H1 (cell line): ENCODE results near the gene PLD5. TPM values are rescaled to one million over a fixed set of nuclear protein-coding genes. Genes with fewer than 3 reads are reported as not detected.

ENCODE experiments used
- CTCF ChIA-PET: fragments of 300-600 bp; sonication (Branson Sonifier 250); formaldehyde crosslinking; loops from one replicate; lab custom pipeline; 2021; ENCODE audit not compliant: partially characterized antibody; lab: Charles Lee
- POLR2A ChIA-PET: fragments of 300-600 bp; sonication (Branson Sonifier 250); formaldehyde crosslinking; loops from one replicate; lab custom pipeline; 2021; ENCODE audit warnings: inconsistent platforms; ENCODE audit not compliant: partially characterized antibody; lab: Charles Lee
- DNase-seq, 2 experiments: peaks; one replicate each; pipeline versions ENCODE4 v3.0.0 to v3.0.0-alpha.2; 2010 to 2022; ENCODE audit warnings: low spot score in 2 of 2, low read depth in 1 of 2, mixed read lengths in 1 of 2
- FAIRE-seq: peaks from 2 replicates; lab custom pipeline; 2011; peaks lifted over from hg19 to GRCh38; lab: Jason Lieb, UNC
- H2AFZ ChIP-seq: 2 replicates; pipeline ENCODE4 v1.8.1; 2012; ENCODE audit warnings: low read length, inconsistent platforms
- H2AK5ac ChIP-seq: 2 replicates; pipeline ENCODE4 v1.6.1; 2013; ENCODE audit warnings: low read depth, low read length
- H2BK120ac ChIP-seq: replicated peaks from 2 replicates; pipeline ENCODE3; 2013; ENCODE audit warnings: low read depth, low read length, inconsistent platforms
- H2BK12ac ChIP-seq: 2 replicates; pipeline ENCODE4 v1.6.1; 2013; ENCODE audit warnings: low read depth, low read length
- H2BK15ac ChIP-seq: 2 replicates; pipeline ENCODE4 v1.6.1; 2013; ENCODE audit warnings: low read length
- H2BK20ac ChIP-seq: 2 replicates; pipeline ENCODE4 v1.6.1; 2013; ENCODE audit warnings: low read length
- H2BK5ac ChIP-seq: 2 replicates; pipeline ENCODE4 v1.6.1; 2013; ENCODE audit warnings: low read depth, low read length
- H3K14ac ChIP-seq: 2 replicates; pipeline ENCODE4 v1.6.1; 2013; ENCODE audit warnings: inconsistent platforms; ENCODE audit not compliant: insufficient read length
- H3K18ac ChIP-seq: 2 replicates; pipeline ENCODE4 v1.6.1; 2013; ENCODE audit warnings: low read length; ENCODE audit errors: extremely low read depth
- H3K23ac ChIP-seq: 2 replicates; pipeline ENCODE4 v1.6.1; 2013; ENCODE audit warnings: inconsistent platforms; ENCODE audit not compliant: insufficient read length
- H3K23me2 ChIP-seq: 2 replicates; pipeline ENCODE4 v1.6.1; 2013; ENCODE audit warnings: low read depth, low read length
- H3K27ac ChIP-seq: 2 replicates; pipeline ENCODE4 v1.6.1; 2011; ENCODE audit warnings: low read depth, low read length, inconsistent platforms
- H3K27me3 ChIP-seq, 4 experiments: replicated peaks in 1 of 4; 1 replicate in 1 of 4; 2 replicates in 3 of 4; pipeline versions ENCODE4 v1.6.1 to v1.8.1; 2011 to 2013; ENCODE audit warnings: low read length in 3 of 4, mild to moderate bottlenecking in 3 of 4, inconsistent platforms in 2 of 4, mixed read lengths in 2 of 4, moderate library complexity in 1 of 4; ENCODE audit not compliant: control insufficient read depth in 3 of 4, insufficient read depth in 3 of 4; ENCODE audit errors: extremely low read depth in 1 of 4
- H3K36me3 ChIP-seq, 4 experiments: 2 replicates each; pipeline versions ENCODE4 v1.6.1 to v1.8.1; 2011 to 2013; ENCODE audit warnings: mild to moderate bottlenecking in 4 of 4, low read length in 3 of 4, moderate library complexity in 2 of 4, control low read depth in 1 of 4, inconsistent platforms in 1 of 4; ENCODE audit not compliant: insufficient read depth in 4 of 4, control insufficient read depth in 2 of 4
- H3K4ac ChIP-seq: replicated peaks from 2 replicates; pipeline ENCODE3; 2013; ENCODE audit warnings: low read length, low read depth, mixed read lengths, inconsistent platforms; ENCODE audit not compliant: insufficient read length
- H3K4me1 ChIP-seq, 4 experiments: replicated peaks in 1 of 4; 1 replicate in 1 of 4; 2 replicates in 3 of 4; pipeline versions ENCODE4 v1.6.1 to v1.8.1; 2011 to 2013; ENCODE audit warnings: low read length in 3 of 4, inconsistent platforms in 2 of 4, mixed read lengths in 1 of 4; ENCODE audit not compliant: insufficient read depth in 4 of 4, control insufficient read depth in 3 of 4
- H3K4me2 ChIP-seq, 2 experiments: 2 replicates each; pipeline versions ENCODE4 v1.6.1 to v1.8.1; 2011 to 2013; ENCODE audit warnings: low read depth in 2 of 2, low read length in 2 of 2, control low read depth in 1 of 2, inconsistent platforms in 1 of 2, mild to moderate bottlenecking in 1 of 2; ENCODE audit not compliant: insufficient read depth in 1 of 2
- H3K4me3 ChIP-seq, 4 experiments: fragments of 200-600, 300-600 bp in 1 of 4; sonication (generic), shearing (Covaris generic), sonication (Bioruptor Twin) in 1 of 4; 2 replicates each; pipeline versions ENCODE4 v1.5.1 to v1.8.1; 2011 to 2016; ENCODE audit warnings: low read length in 4 of 4, low read depth in 3 of 4, control low read depth in 2 of 4, inconsistent platforms in 2 of 4, mild to moderate bottlenecking in 2 of 4, mixed read lengths in 1 of 4, moderate library complexity in 1 of 4; ENCODE audit not compliant: insufficient read depth in 2 of 4; ENCODE audit errors: extremely low read depth in 1 of 4
- H3K56ac ChIP-seq: replicated peaks from 2 replicates; pipeline ENCODE3; 2013; ENCODE audit warnings: low read depth, mild to moderate bottlenecking, mixed read lengths, low read length, inconsistent platforms; ENCODE audit not compliant: insufficient read length
- H3K79me1 ChIP-seq: 2 replicates; pipeline ENCODE4 v1.6.1; 2013; ENCODE audit warnings: low read depth, low read length, control low read depth
- H3K79me2 ChIP-seq, 2 experiments: 2 replicates each; pipeline versions ENCODE4 v1.6.1 to v1.8.1; 2012 to 2013; ENCODE audit warnings: low read length in 2 of 2, mild to moderate bottlenecking in 2 of 2, inconsistent platforms in 1 of 2; ENCODE audit not compliant: insufficient read depth in 2 of 2, control insufficient read depth in 1 of 2
- H3K9ac ChIP-seq, 4 experiments: replicated peaks in 1 of 4; 1 replicate in 1 of 4; 2 replicates in 3 of 4; pipeline versions ENCODE4 v1.6.1 to v1.8.1; 2011 to 2013; ENCODE audit warnings: low read depth in 3 of 4, low read length in 3 of 4, control low read depth in 2 of 4, mild to moderate bottlenecking in 2 of 4, moderate library complexity in 2 of 4, inconsistent platforms in 1 of 4; ENCODE audit errors: extremely low read depth in 1 of 4
- H3K9me3 ChIP-seq, 2 experiments: 2 replicates each; pipeline versions ENCODE4 v1.6.1 to v1.8.1; 2012 to 2013; ENCODE audit warnings: mild to moderate bottlenecking in 2 of 2, moderate library complexity in 2 of 2, control low read depth in 1 of 2, inconsistent platforms in 1 of 2, low read depth in 1 of 2, low read length in 1 of 2, mixed read lengths in 1 of 2; ENCODE audit not compliant: insufficient read depth in 2 of 2
- H4K20me1 ChIP-seq, 2 experiments: replicated peaks in 1 of 2; 2 replicates each; pipeline versions ENCODE3 to v1.8.1; 2011 to 2013; ENCODE audit warnings: inconsistent platforms in 2 of 2, low read length in 2 of 2, mild to moderate bottlenecking in 1 of 2; ENCODE audit not compliant: insufficient read depth in 2 of 2, control insufficient read depth in 1 of 2
- H4K5ac ChIP-seq: 2 replicates; pipeline ENCODE4 v1.6.1; 2013; ENCODE audit warnings: low read length, low read depth, mixed read lengths, inconsistent platforms; ENCODE audit not compliant: insufficient read length
- H4K8ac ChIP-seq: 2 replicates; pipeline ENCODE4 v1.8.0; 2013; ENCODE audit warnings: mild to moderate bottlenecking, moderate library complexity, low read length, inconsistent platforms; ENCODE audit not compliant: insufficient read depth; ENCODE audit errors: extremely low read depth
- H4K91ac ChIP-seq: replicated peaks from 2 replicates; pipeline ENCODE3; 2013; ENCODE audit warnings: low read length, mixed read lengths, inconsistent platforms; ENCODE audit not compliant: insufficient read length
- CBX5 ChIP-seq: fragments of 300-800, 300-1000 bp; sonication (generic); IDR thresholded peaks from 2 replicates; pipeline ENCODE4 v1.7.1; 2016; ENCODE audit warnings: antibody characterized with exemption, low read length, low read depth
- CBX8 ChIP-seq: fragments of 300-800, 300-1000 bp; sonication (generic); IDR thresholded peaks from 2 replicates; pipeline ENCODE4 v1.7.1; 2016; ENCODE audit warnings: low read depth, low read length, borderline replicate concordance
- CHD2 ChIP-seq: IDR thresholded peaks from 2 replicates; pipeline ENCODE4 v1.6.1; 2012; ENCODE audit warnings: low read length, improper control_type of control experiment
- CTBP2 ChIP-seq: IDR thresholded peaks from 2 replicates; pipeline ENCODE4 v1.7.0; 2011; ENCODE audit warnings: borderline replicate concordance, mild to moderate bottlenecking, moderate library complexity, mixed read lengths, low read length; ENCODE audit not compliant: insufficient read depth, insufficient read length
- JUN ChIP-seq: IDR thresholded peaks from 2 replicates; pipeline ENCODE4 v1.6.1; 2011; ENCODE audit warnings: low read depth, mild to moderate bottlenecking, improper control_type of control experiment, low read length
- NANOG ChIP-seq: IDR thresholded peaks from 2 replicates; pipeline ENCODE4 v1.6.1; 2011; ENCODE audit warnings: low read length, low read depth, mild to moderate bottlenecking, inconsistent platforms; ENCODE audit not compliant: insufficient read depth, poor library complexity, severe bottlenecking
- POLR2A ChIP-seq, 2 experiments: IDR thresholded peaks; 1 replicate in 1 of 2; 2 replicates in 1 of 2; pipeline ENCODE4 v1.6.1; 2011; ENCODE audit warnings: low read depth in 2 of 2, low read length in 2 of 2, mild to moderate bottlenecking in 2 of 2; ENCODE audit errors: control extremely low read depth in 1 of 2
- POU5F1 ChIP-seq: IDR thresholded peaks from 2 replicates; pipeline ENCODE4 v1.6.1; 2011; ENCODE audit warnings: low read depth, mild to moderate bottlenecking, low read length, moderate library complexity
- RFX5 ChIP-seq: IDR thresholded peaks from 2 replicates; pipeline ENCODE4 v1.6.1; 2011; ENCODE audit warnings: low read depth, low read length, improper control_type of control experiment, borderline replicate concordance
- SP4 ChIP-seq: IDR thresholded peaks from 2 replicates; pipeline ENCODE4 v1.6.1; 2012; ENCODE audit warnings: low read length, inconsistent platforms
- SRF ChIP-seq: IDR thresholded peaks from 2 replicates; pipeline ENCODE4 v1.6.1; 2011; ENCODE audit warnings: mild to moderate bottlenecking, low read depth, low read length, moderate library complexity
- YY1 ChIP-seq: IDR thresholded peaks from 2 replicates; pipeline ENCODE4 v1.6.1; 2011; ENCODE audit warnings: low read depth, mild to moderate bottlenecking, low read length
- WGBS, 2 experiments: shearing (Covaris generic) in 1 of 2; methylation state at CpG; one replicate each; pipeline versions ENCODE4 v1.1.6 to v1.1.7; 2013 to 2015; ENCODE audit warnings: low lambda C conversion rate in 2 of 2, mixed read lengths in 2 of 2, inconsistent platforms in 1 of 2, low coverage in 1 of 2, missing lambda C conversion rate in 1 of 2; ENCODE audit not compliant: insufficient replicate concordance in 2 of 2, insufficient coverage in 1 of 2, insufficient read length in 1 of 2; ENCODE audit errors: extremely low coverage in 1 of 2, missing lambda C conversion rate in 1 of 2; 5-methylcytosine and 5-hydroxymethylcytosine counted together
- polyA plus RNA-seq, 7 experiments: library from polyadenylated mRNA; depleted of rRNA in 3 of 7; stranded (reverse) in 5 of 7; unstranded in 2 of 7; fragments of >200 nt in 5 of 7; fragments of 200-250 nt in 2 of 7; gene quantifications; 1 replicate in 5 of 7; 2 replicates in 1 of 7; 4 replicates in 1 of 7; pipeline versions ENCODE4 v1.2.1 to v1.2.3, GENCODE V29; 2011 to 2013; ENCODE audit warnings: missing spikeins in 2 of 7, mixed read lengths in 2 of 7
- total RNA-seq: library from RNA; stranded (reverse); fragmentation: NEBNext Ultra II Directional; extraction: Animal tissue kit (Norgen Biotek cat#: 25700); gene quantifications from 2 replicates; pipeline ENCODE4 v1.2.1, GENCODE V29; 2021
- TF ChIP-seq, protein P1 (sequence below): IDR thresholded peaks from 2 replicates; pipeline ENCODE4 v1.6.1; 2011; ENCODE audit warnings: low read length, improper control_type of control experiment
- TF ChIP-seq, protein P2 (sequence below): IDR thresholded peaks from 2 replicates; pipeline ENCODE4 v1.6.1; 2012; ENCODE audit warnings: inconsistent platforms

Gene PLD5
- total and polyA plus RNA-seq, 2 of the 8 experiments (the other 6 are each of a cell fraction or from before 2014, with no cell fraction given), result 0.86 to 8.5 TPM

DNA sequence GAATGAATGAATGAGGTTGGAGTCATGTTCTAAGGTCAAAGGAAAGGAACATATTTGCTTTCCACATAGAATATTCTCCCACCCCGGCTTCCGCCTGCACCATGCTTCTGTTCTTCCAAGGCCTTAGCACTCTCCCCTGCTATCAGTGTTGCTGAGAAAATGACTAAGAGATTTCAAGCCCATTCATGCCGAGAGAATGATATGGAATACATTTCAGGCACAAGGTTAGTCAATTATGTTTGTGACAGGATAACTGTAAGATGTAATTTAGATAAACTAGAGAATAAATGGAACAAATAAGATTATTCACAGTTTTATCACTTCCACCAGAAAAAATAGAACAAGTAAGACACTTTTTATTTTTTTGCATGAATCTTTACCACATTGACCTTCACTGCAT, 122.6 kb downstream of the PLD5 start:
- H3K56ac ChIP-seq, result no peak overlapping the region
- DNase-seq (no peak), FAIRE-seq (no peak)
- no peak overlapping the region for H4K91ac ChIP-seq
- H3K4ac ChIP-seq, result no peak overlapping the region
- 95% methylated on average over 3 of the region's 3 CpGs; no CpG with 5 or more reads in 1 of the 2 experiments for WGBS, 2 experiments
- ChIA-PET CTCF (no interaction called here), POLR2A (no interaction called here)
- no peaks in the 10 kb centered on the region for H3K79me2 ChIP-seq
- no peak overlapping the region for H3K4me3 ChIP-seq
- no peak overlapping the region for H3K23ac ChIP-seq
- 0 out of 7 replicates have a peak, but pooled peaks cover 0 to 2% (median 0%) of the 10 kb centered on the region in 4 experiments for H3K4me1 ChIP-seq
- no peak overlapping the region for H2BK15ac ChIP-seq
- no peak overlapping the region for H4K8ac ChIP-seq
- H3K9ac ChIP-seq, result no peak overlapping the region
- no peak overlapping the region for H2AK5ac ChIP-seq
- H2BK12ac ChIP-seq, result no peak overlapping the region
- H3K79me1 ChIP-seq, result no peaks in the 10 kb centered on the region
- no peak overlapping the region for H3K4me2 ChIP-seq
- H4K20me1 ChIP-seq, result no peaks in the 10 kb centered on the region
- H3K14ac ChIP-seq, result no peak overlapping the region
- H3K36me3 ChIP-seq, result no peaks in the 10 kb centered on the region
- H2BK120ac ChIP-seq, result no peak overlapping the region
- no peak overlapping the region for H3K18ac ChIP-seq
- H4K5ac ChIP-seq, result no peak overlapping the region
- no peaks in the 10 kb centered on the region for H3K27me3 ChIP-seq
- H3K27ac ChIP-seq, result no peak overlapping the region
- H2BK5ac ChIP-seq, result no peak overlapping the region
- no peaks in the 10 kb centered on the region; the same call in 1 of the 2 replicates for H3K23me2 ChIP-seq
- H2AFZ ChIP-seq, result no peak overlapping the region
- H3K9me3 ChIP-seq, result no peaks in the 10 kb centered on the region
- H2BK20ac ChIP-seq, result no peak overlapping the region
- TF ChIP-seq POLR2A (IDR thresholded peaks at IDR 0.05; ENCODE audit: control extremely low read depth in 1 of 2, low read depth in 2 of 2, low read length in 2 of 2) (no peak), SP4 (no peak), YY1 (no peak), JUN (no peak), CHD2 (no peak), NANOG (no peak), CBX8 (no peak), POU5F1 (no peak), RFX5 (no peak), CTBP2 (no peak), CBX5 (no peak), SRF (no peak)
- TF ChIP-seq, protein P1, sequence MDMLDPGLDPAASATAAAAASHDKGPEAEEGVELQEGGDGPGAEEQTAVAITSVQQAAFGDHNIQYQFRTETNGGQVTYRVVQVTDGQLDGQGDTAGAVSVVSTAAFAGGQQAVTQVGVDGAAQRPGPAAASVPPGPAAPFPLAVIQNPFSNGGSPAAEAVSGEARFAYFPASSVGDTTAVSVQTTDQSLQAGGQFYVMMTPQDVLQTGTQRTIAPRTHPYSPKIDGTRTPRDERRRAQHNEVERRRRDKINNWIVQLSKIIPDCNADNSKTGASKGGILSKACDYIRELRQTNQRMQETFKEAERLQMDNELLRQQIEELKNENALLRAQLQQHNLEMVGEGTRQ, result no peak
- TF ChIP-seq, protein P2, sequence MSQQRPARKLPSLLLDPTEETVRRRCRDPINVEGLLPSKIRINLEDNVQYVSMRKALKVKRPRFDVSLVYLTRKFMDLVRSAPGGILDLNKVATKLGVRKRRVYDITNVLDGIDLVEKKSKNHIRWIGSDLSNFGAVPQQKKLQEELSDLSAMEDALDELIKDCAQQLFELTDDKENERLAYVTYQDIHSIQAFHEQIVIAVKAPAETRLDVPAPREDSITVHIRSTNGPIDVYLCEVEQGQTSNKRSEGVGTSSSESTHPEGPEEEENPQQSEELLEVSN, result no peak
